WTC11 (cell line): ENCODE measurements around the gene PFKFB3. TPM values are rescaled to one million over a fixed set of nuclear protein-coding genes. Genes with fewer than 3 reads are reported as not detected.

Source experiments
- ATAC-seq: fragments of 200-7000 bp; cut with Tn5 transposase; 2 replicates; pipeline ENCODE4 v1.10.0; 2021; ENCODE audit warnings: mild to moderate bottlenecking, moderate library complexity
- CTCF ChIA-PET: fragments of 300-600 bp; sonication (Branson Sonifier 250); formaldehyde crosslinking; loops from one replicate; lab custom pipeline; 2021; ENCODE audit warnings: antibody characterized with exemption; lab: Charles Lee
- POLR2A ChIA-PET: fragments of 350-600 bp; sonication (Branson Sonifier 250); formaldehyde crosslinking; loops from one replicate; lab custom pipeline; 2021; ENCODE audit warnings: antibody characterized with exemption; lab: Charles Lee
- DNase-seq: peaks from one replicate; pipeline ENCODE4 v3.0.0; 2021; ENCODE audit warnings: low spot score
- H3K27ac Mint-ChIP-seq: 2 replicates; pipeline ENCODE4 v1.8.0; 2021; ENCODE audit warnings: mixed read lengths
- H3K27me3 Mint-ChIP-seq: 2 replicates; pipeline ENCODE4 v1.8.0; 2021; ENCODE audit warnings: low read depth, mild to moderate bottlenecking, moderate library complexity, mixed read lengths
- H3K36me3 Mint-ChIP-seq: 2 replicates; pipeline ENCODE4 v1.8.0; 2021; ENCODE audit warnings: mixed read lengths
- H3K4me1 Mint-ChIP-seq: 2 replicates; pipeline ENCODE4 v1.8.0; 2022; ENCODE audit warnings: mixed read lengths
- H3K4me3 Mint-ChIP-seq: 2 replicates; pipeline ENCODE4 v1.8.0; 2021; ENCODE audit warnings: mild to moderate bottlenecking, moderate library complexity, mixed read lengths
- H3K9me3 Mint-ChIP-seq: 2 replicates; pipeline ENCODE4 v1.8.0; 2021; ENCODE audit warnings: mixed read lengths
- GABPB1 ChIP-seq: sonication (generic); formaldehyde crosslinking; IDR thresholded peaks from 2 replicates; pipeline ENCODE4 v1.8.1; 2023; ENCODE audit warnings: mild to moderate bottlenecking, missing genetic modification reagents
- GTF2I ChIP-seq: fragments of 250-450 bp; sonication (Bioruptor Pico); conservative IDR thresholded peaks from 2 replicates; pipeline ENCODE4 v1.4.0; 2021; ENCODE audit warnings: mild to moderate bottlenecking
- SMAD3 ChIP-seq: sonication (generic); formaldehyde crosslinking; IDR thresholded peaks from 2 replicates; pipeline ENCODE4 v1.8.0; 2022; ENCODE audit warnings: missing genetic modification reagents, mild to moderate bottlenecking, borderline replicate concordance
- ZNF138 ChIP-seq: sonication (generic); formaldehyde crosslinking; conservative IDR thresholded peaks from 2 replicates; pipeline ENCODE4 v1.8.1; 2022; ENCODE audit warnings: mild to moderate bottlenecking, moderate library complexity, missing genetic modification reagents
- ZNF219 ChIP-seq: sonication (generic); formaldehyde crosslinking; IDR thresholded peaks from 2 replicates; pipeline ENCODE4 v1.8.0; 2023; ENCODE audit warnings: missing genetic modification reagents, mild to moderate bottlenecking, borderline replicate concordance
- ZNF671 ChIP-seq: fragments of 250-450 bp; sonication (Bioruptor Pico); IDR thresholded peaks from 2 replicates; pipeline ENCODE4 v1.8.0; 2021; ENCODE audit warnings: mild to moderate bottlenecking
- total RNA-seq: library from RNA; stranded (reverse); gene quantifications from 3 replicates; pipeline ENCODE4 v1.2.3, GENCODE V29; 2021
- TF ChIP-seq, protein P1 (sequence below): fragments of 250-450 bp; sonication (Bioruptor Pico); IDR thresholded peaks from 2 replicates; pipeline ENCODE4 v1.9.0; 2021; ENCODE audit warnings: mild to moderate bottlenecking, borderline replicate concordance
- TF ChIP-seq, protein P2 (sequence below): sonication (generic); formaldehyde crosslinking; IDR thresholded peaks from 2 replicates; pipeline ENCODE4 v1.8.0; 2022; ENCODE audit warnings: mild to moderate bottlenecking, missing genetic modification reagents
- TF ChIP-seq, protein P3 (sequence below): sonication (generic); formaldehyde crosslinking; IDR thresholded peaks from 2 replicates; pipeline ENCODE4 v1.8.1; 2022; ENCODE audit warnings: mild to moderate bottlenecking, missing genetic modification reagents, moderate library complexity, borderline replicate concordance
- TF ChIP-seq, protein P4 (sequence below): fragments of 200-600 bp; IDR thresholded peaks from 2 replicates; pipeline ENCODE4 v1.8.0; 2022; ENCODE audit warnings: antibody characterized with exemption
- TF ChIP-seq, protein P5 (sequence below): sonication (generic); formaldehyde crosslinking; IDR thresholded peaks from 2 replicates; pipeline ENCODE4 v1.8.0; 2023; ENCODE audit warnings: missing genetic modification reagents, mild to moderate bottlenecking, borderline replicate concordance

The PFKFB3 gene
- total RNA-seq, 1 experiment from 2014 or later: 30.6 TPM

DNA sequence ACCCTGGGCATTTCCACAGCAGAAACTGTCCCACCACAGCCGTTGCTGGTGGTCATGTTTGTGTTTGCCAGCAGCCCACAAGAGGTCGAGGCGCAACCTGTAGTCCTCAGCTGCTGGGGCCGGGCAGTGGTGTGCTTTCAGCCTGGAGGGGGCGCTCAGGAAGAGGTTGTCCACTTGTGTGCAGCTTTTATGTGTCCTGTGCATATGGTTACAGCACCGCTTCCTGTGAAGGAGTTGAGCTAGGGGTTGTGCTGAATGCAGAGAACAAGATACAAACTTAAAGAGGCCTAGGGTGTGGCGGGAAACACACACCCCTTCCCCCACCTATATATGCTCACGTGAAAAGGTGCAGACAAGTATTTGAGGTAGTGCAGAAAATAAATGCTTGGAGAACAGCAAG, 29.5 kb upstream of the PFKFB3 start (continued):
- TF ChIP-seq, protein P1, sequence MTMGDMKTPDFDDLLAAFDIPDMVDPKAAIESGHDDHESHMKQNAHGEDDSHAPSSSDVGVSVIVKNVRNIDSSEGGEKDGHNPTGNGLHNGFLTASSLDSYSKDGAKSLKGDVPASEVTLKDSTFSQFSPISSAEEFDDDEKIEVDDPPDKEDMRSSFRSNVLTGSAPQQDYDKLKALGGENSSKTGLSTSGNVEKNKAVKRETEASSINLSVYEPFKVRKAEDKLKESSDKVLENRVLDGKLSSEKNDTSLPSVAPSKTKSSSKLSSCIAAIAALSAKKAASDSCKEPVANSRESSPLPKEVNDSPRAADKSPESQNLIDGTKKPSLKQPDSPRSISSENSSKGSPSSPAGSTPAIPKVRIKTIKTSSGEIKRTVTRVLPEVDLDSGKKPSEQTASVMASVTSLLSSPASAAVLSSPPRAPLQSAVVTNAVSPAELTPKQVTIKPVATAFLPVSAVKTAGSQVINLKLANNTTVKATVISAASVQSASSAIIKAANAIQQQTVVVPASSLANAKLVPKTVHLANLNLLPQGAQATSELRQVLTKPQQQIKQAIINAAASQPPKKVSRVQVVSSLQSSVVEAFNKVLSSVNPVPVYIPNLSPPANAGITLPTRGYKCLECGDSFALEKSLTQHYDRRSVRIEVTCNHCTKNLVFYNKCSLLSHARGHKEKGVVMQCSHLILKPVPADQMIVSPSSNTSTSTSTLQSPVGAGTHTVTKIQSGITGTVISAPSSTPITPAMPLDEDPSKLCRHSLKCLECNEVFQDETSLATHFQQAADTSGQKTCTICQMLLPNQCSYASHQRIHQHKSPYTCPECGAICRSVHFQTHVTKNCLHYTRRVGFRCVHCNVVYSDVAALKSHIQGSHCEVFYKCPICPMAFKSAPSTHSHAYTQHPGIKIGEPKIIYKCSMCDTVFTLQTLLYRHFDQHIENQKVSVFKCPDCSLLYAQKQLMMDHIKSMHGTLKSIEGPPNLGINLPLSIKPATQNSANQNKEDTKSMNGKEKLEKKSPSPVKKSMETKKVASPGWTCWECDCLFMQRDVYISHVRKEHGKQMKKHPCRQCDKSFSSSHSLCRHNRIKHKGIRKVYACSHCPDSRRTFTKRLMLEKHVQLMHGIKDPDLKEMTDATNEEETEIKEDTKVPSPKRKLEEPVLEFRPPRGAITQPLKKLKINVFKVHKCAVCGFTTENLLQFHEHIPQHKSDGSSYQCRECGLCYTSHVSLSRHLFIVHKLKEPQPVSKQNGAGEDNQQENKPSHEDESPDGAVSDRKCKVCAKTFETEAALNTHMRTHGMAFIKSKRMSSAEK (CRISPR knock-in tag): no peak
- TF ChIP-seq, protein P2, sequence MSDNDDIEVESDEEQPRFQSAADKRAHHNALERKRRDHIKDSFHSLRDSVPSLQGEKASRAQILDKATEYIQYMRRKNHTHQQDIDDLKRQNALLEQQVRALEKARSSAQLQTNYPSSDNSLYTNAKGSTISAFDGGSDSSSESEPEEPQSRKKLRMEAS: no peak

DNA sequence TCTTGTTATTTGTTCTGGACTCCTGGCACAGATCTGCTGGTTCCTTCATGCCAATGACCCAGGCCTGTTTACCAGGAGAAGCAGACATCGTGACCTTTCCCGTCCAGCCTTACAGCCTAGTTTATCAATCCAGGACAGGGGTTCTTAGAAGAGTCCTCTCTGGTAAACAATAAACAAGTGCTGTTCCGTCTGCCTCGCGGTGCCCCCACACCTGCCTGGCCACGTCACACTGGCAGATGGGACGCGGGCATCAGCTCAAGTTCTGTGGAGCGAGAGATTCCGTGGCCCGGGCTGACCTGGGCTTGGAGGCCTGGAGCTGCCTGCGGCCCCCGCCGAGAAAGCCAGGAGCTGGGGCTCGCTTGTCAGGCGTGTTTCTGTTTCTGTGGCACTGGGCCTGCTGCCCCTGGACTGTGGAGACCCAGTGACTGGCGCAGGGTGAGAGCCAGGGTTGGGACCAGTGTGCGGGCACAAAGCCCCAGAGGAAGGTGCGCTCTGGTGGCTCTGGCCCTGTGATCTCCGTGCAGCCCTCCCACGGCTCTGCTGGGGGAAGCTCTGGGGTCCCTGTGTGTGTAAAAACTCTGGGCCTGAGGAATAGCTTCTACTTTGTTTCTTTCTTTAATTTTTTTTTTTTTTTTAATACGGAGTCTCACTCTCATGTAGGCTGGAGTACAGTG, 28.4 kb upstream of the PFKFB3 start:
- ChIA-PET POLR2A (interaction anchor here (1.4 kb wide), 1 partner anchor 28 kb away, joined by 5 read pairs; the partner anchor contains the start of gene PFKFB3), CTCF (interaction anchor here (0.7 to 1.8 kb wide), 6 partner anchors 10 to 232 kb away, joined by 3 to 6 read pairs (median 6); partner anchors contain the start of gene PFKFB3)
- no peaks in the 10 kb centered on the region for H3K9me3 Mint-ChIP-seq
- H3K4me1 Mint-ChIP-seq: peaks cover 25% of the 10 kb centered on the region
- H3K36me3 Mint-ChIP-seq: peaks cover 10% of the 10 kb centered on the region; the same call in 1 of the 2 replicates
- H3K27ac Mint-ChIP-seq: no peak overlapping the region
- DNase-seq (no peak), ATAC-seq (no peak)
- H3K4me3 Mint-ChIP-seq: no peak overlapping the region
- H3K27me3 Mint-ChIP-seq: no peaks in the 10 kb centered on the region
- TF ChIP-seq, protein P3, sequence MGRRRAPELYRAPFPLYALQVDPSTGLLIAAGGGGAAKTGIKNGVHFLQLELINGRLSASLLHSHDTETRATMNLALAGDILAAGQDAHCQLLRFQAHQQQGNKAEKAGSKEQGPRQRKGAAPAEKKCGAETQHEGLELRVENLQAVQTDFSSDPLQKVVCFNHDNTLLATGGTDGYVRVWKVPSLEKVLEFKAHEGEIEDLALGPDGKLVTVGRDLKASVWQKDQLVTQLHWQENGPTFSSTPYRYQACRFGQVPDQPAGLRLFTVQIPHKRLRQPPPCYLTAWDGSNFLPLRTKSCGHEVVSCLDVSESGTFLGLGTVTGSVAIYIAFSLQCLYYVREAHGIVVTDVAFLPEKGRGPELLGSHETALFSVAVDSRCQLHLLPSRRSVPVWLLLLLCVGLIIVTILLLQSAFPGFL (CRISPR knock-in tag): no peak
- TF ChIP-seq ZNF671 (CRISPR knock-in tag) (no peak), ZNF219 (CRISPR knock-in tag) (no peak), SMAD3 (CRISPR knock-in tag) (no peak), ZNF138 (CRISPR knock-in tag) (no peak), GABPB1 (CRISPR knock-in tag) (no peak), GTF2I (CRISPR knock-in tag) (no peak)
- TF ChIP-seq, protein P4, sequence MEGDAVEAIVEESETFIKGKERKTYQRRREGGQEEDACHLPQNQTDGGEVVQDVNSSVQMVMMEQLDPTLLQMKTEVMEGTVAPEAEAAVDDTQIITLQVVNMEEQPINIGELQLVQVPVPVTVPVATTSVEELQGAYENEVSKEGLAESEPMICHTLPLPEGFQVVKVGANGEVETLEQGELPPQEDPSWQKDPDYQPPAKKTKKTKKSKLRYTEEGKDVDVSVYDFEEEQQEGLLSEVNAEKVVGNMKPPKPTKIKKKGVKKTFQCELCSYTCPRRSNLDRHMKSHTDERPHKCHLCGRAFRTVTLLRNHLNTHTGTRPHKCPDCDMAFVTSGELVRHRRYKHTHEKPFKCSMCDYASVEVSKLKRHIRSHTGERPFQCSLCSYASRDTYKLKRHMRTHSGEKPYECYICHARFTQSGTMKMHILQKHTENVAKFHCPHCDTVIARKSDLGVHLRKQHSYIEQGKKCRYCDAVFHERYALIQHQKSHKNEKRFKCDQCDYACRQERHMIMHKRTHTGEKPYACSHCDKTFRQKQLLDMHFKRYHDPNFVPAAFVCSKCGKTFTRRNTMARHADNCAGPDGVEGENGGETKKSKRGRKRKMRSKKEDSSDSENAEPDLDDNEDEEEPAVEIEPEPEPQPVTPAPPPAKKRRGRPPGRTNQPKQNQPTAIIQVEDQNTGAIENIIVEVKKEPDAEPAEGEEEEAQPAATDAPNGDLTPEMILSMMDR: no peak
- TF ChIP-seq, protein P5, sequence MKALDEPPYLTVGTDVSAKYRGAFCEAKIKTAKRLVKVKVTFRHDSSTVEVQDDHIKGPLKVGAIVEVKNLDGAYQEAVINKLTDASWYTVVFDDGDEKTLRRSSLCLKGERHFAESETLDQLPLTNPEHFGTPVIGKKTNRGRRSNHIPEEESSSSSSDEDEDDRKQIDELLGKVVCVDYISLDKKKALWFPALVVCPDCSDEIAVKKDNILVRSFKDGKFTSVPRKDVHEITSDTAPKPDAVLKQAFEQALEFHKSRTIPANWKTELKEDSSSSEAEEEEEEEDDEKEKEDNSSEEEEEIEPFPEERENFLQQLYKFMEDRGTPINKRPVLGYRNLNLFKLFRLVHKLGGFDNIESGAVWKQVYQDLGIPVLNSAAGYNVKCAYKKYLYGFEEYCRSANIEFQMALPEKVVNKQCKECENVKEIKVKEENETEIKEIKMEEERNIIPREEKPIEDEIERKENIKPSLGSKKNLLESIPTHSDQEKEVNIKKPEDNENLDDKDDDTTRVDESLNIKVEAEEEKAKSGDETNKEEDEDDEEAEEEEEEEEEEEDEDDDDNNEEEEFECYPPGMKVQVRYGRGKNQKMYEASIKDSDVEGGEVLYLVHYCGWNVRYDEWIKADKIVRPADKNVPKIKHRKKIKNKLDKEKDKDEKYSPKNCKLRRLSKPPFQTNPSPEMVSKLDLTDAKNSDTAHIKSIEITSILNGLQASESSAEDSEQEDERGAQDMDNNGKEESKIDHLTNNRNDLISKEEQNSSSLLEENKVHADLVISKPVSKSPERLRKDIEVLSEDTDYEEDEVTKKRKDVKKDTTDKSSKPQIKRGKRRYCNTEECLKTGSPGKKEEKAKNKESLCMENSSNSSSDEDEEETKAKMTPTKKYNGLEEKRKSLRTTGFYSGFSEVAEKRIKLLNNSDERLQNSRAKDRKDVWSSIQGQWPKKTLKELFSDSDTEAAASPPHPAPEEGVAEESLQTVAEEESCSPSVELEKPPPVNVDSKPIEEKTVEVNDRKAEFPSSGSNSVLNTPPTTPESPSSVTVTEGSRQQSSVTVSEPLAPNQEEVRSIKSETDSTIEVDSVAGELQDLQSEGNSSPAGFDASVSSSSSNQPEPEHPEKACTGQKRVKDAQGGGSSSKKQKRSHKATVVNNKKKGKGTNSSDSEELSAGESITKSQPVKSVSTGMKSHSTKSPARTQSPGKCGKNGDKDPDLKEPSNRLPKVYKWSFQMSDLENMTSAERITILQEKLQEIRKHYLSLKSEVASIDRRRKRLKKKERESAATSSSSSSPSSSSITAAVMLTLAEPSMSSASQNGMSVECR (CRISPR knock-in tag): no peak
